ENCODE data around the gene RIC1. TPM values are rescaled to one million over a fixed set of nuclear protein-coding genes. Genes with fewer than 3 reads are reported as not detected.

Gene RIC1
- total RNA-seq, 4 donors from 2014 or later, result 40.5 to 76.0 (median 43.4) TPM

- Histone ChIP-seq H3K27ac (no peak overlapping the region), H3K27me3 (no peaks in the 10 kb centered on the region), H3K9me3 (no peaks in the 10 kb centered on the region), H3K4me1 (no peaks in the 10 kb centered on the region), H3K4me3 (no peak overlapping the region), H3K36me3 (peaks cover 72% of the 10 kb centered on the region)
- WGBS, result 97% methylated on average over 1 of the region's 1 CpG
- DNase-seq (ENCODE audit: low spot score in 2 of 2), result no peak
- TF ChIP-seq POLR2A (IDR thresholded peaks at IDR 0.05) (no peak), POLR2AphosphoS5 (IDR thresholded peaks at IDR 0.05) (no peak), CTCF (IDR thresholded peaks at IDR 0.05) (no peak), EP300 (IDR thresholded peaks at IDR 0.05) (no peak)
Observed at GRCh38 chr9:5750569-5750968, 121.7 kb downstream of the RIC1 start.

GRCh38 chr9:5756633-5757032 is 127.7 kb downstream of the RIC1 start:
- no peak overlapping the region for H3K27ac ChIP-seq
- H3K27me3 ChIP-seq, result no peaks in the 10 kb centered on the region
- WGBS, result 85% methylated on average over 3 of the region's 3 CpGs
- no peak overlapping the region for H3K4me3 ChIP-seq
- peaks cover 63% of the 10 kb centered on the region for H3K36me3 ChIP-seq
- H3K4me1 ChIP-seq, result no peaks in the 10 kb centered on the region
- DNase-seq (ENCODE audit: low spot score in 2 of 2), result no peak
- TF ChIP-seq CTCF (IDR thresholded peaks at IDR 0.05) (no peak), POLR2A (IDR thresholded peaks at IDR 0.05) (no peak), POLR2AphosphoS5 (IDR thresholded peaks at IDR 0.05) (no peak), EP300 (IDR thresholded peaks at IDR 0.05) (no peak)
- no peaks in the 10 kb centered on the region for H3K9me3 ChIP-seq

- 85% methylated on average over 1 of the region's 1 CpG for WGBS
- Histone ChIP-seq H3K4me1 (no peaks in the 10 kb centered on the region), H3K4me3 (no peak overlapping the region), H3K36me3 (peaks cover 77% of the 10 kb centered on the region), H3K27ac (no peak overlapping the region), H3K9me3 (no peaks in the 10 kb centered on the region), H3K27me3 (no peaks in the 10 kb centered on the region)
- DNase-seq (ENCODE audit: low spot score in 2 of 2), result no peak
- TF ChIP-seq CTCF (IDR thresholded peaks at IDR 0.05) (no peak), EP300 (IDR thresholded peaks at IDR 0.05) (no peak), POLR2AphosphoS5 (IDR thresholded peaks at IDR 0.05) (no peak), POLR2A (IDR thresholded peaks at IDR 0.05) (no peak)
Observed at GRCh38 chr9:5760338-5760737, 131.4 kb downstream of the RIC1 start.

- no peak for TF ChIP-seq POLR2A (IDR thresholded peaks at IDR 0.05)
- TF ChIP-seq EP300 (IDR thresholded peaks at IDR 0.05), result no peak
- no peak for TF ChIP-seq CTCF (IDR thresholded peaks at IDR 0.05)
- TF ChIP-seq POLR2AphosphoS5 (IDR thresholded peaks at IDR 0.05), result no peak
- peaks cover 83% of the 10 kb centered on the region for H3K36me3 ChIP-seq
- 93% methylated on average over 4 of the region's 4 CpGs for WGBS
Observed at GRCh38 chr9:5762421-5762820, 133.5 kb downstream of the RIC1 start.

GRCh38 chr9:5764130-5764868 is 135.4 kb downstream of the RIC1 start:
- 86% methylated on average over 1 of the region's 1 CpG for WGBS
- Histone ChIP-seq H3K27me3 (no peaks in the 10 kb centered on the region), H3K4me1 (no peaks in the 10 kb centered on the region), H3K9me3 (no peaks in the 10 kb centered on the region), H3K4me3 (no peak overlapping the region), H3K27ac (no peak overlapping the region), H3K36me3 (peaks cover 89% of the 10 kb centered on the region)
- DNase-seq (ENCODE audit: low spot score in 2 of 2), result no peak
- TF ChIP-seq CTCF (IDR thresholded peaks at IDR 0.05) (no peak), POLR2AphosphoS5 (IDR thresholded peaks at IDR 0.05) (no peak), POLR2A (IDR thresholded peaks at IDR 0.05) (no peak), EP300 (IDR thresholded peaks at IDR 0.05) (no peak)

More at GRCh38 chr9:5762421-5762820, 133.5 kb downstream of the RIC1 start:
- no peaks in the 10 kb centered on the region for H3K27me3 ChIP-seq
- DNase-seq (ENCODE audit: low spot score in 2 of 2), result no peak
- H3K9me3 ChIP-seq, result no peaks in the 10 kb centered on the region
- no peaks in the 10 kb centered on the region for H3K4me1 ChIP-seq
- H3K27ac ChIP-seq, result no peak overlapping the region
- H3K4me3 ChIP-seq, result no peak overlapping the region
